HCT116 (cell line): ENCODE results near the gene ERBB4. TPM values are rescaled to one million over a fixed set of nuclear protein-coding genes. Genes with fewer than 3 reads are reported as not detected.

Experiments
- ATAC-seq: fragments of 200-7000 bp; cut with Tn5 transposase; 2 replicates; pipeline ENCODE4 v1.9.1; 2020; ENCODE audit warnings: mild to moderate bottlenecking, moderate library complexity
- BruUV-seq: library from RNA; stranded (reverse); fragments of 400-500 nt; replicated peaks from 2 replicates; lab custom pipeline; 2021; lab: Mats Ljungman, UMichigan
- CTCF ChIA-PET: fragments of 300-600 bp; sonication (Branson Sonifier 250); formaldehyde crosslinking; loops from one replicate; lab custom pipeline; 2021; ENCODE audit warnings: antibody characterized with exemption; lab: Charles Lee
- POLR2A ChIA-PET: fragments of 300-600, 350-600 bp; sonication (Branson Sonifier 250); formaldehyde crosslinking; loops from one replicate; lab custom pipeline; 2021; ENCODE audit warnings: antibody characterized with exemption; lab: Charles Lee
- RAD21 ChIA-PET, 2 experiments: fragments of 300-600 bp; sonication (Branson Sonifier 250); formaldehyde crosslinking; loops; one replicate each; lab custom pipeline; 2023; ENCODE audit warnings: low total read pairs in 2 of 2; ENCODE audit not compliant: uncharacterized antibody in 2 of 2, unreplicated experiment in 2 of 2, low non-redundant PET in 1 of 2; lab: Charles Lee
- DNase-seq: peaks from one replicate; pipeline ENCODE4 v3.0.0-alpha.2; 2010; ENCODE audit warnings: low read depth, low spot score
- H2AFZ ChIP-seq: fragments of 200-600 bp; shearing (Covaris generic), sonication (generic); 2 replicates; pipeline ENCODE4 v1.6.1; 2017; ENCODE audit warnings: low read depth, mixed run types, mixed read lengths, antibody characterized with exemption, low read length; ENCODE audit not compliant: poor library complexity, severe bottlenecking
- H3K27ac ChIP-seq: 2 replicates; pipeline ENCODE4 v1.5.1; 2012; ENCODE audit warnings: low read depth, low read length
- H3K27me3 ChIP-seq: fragments of 200-600 bp; sonication (generic); 2 replicates; pipeline ENCODE4 v1.6.1; 2016; ENCODE audit warnings: mixed run types, low read length, mixed read lengths; ENCODE audit not compliant: insufficient read depth
- H3K36me3 ChIP-seq, 2 experiments: fragments of 200-500 bp in 1 of 2; fragments of 200-600 bp in 1 of 2; sonication (Bioruptor generic) in 1 of 2; sonication (generic) in 1 of 2; 2 replicates each; pipeline versions ENCODE4 v1.5.1 to v1.6.1; 2014 to 2016; ENCODE audit warnings: low read length in 2 of 2, inconsistent platforms in 1 of 2, mixed read lengths in 1 of 2, mixed run types in 1 of 2; ENCODE audit not compliant: insufficient read depth in 2 of 2, control insufficient read depth in 1 of 2
- H3K4me1 ChIP-seq, 2 experiments: fragments of 200-600 bp in 1 of 2; sonication (generic) in 1 of 2; 2 replicates each; pipeline versions ENCODE4 v1.5.1 to v1.6.1; 2012 to 2017; ENCODE audit warnings: low read length in 2 of 2, inconsistent platforms in 1 of 2, mild to moderate bottlenecking in 1 of 2, mixed read lengths in 1 of 2, mixed run types in 1 of 2, moderate library complexity in 1 of 2; ENCODE audit not compliant: insufficient read depth in 2 of 2, control insufficient read depth in 1 of 2
- H3K4me2 ChIP-seq: fragments of 200-600 bp; sonication (generic); 2 replicates; pipeline ENCODE4 v1.6.1; 2017; ENCODE audit warnings: mixed run types, low read length, mixed read lengths
- H3K4me3 ChIP-seq, 2 experiments: fragments of 200-600 bp in 1 of 2; sonication (generic) in 1 of 2; replicated peaks in 1 of 2; 2 replicates each; pipeline ENCODE4 v1.5.1; 2011 to 2016; ENCODE audit warnings: low read length in 2 of 2, control low read depth in 1 of 2, low read depth in 1 of 2, mild to moderate bottlenecking in 1 of 2, mixed read lengths in 1 of 2, mixed run types in 1 of 2
- H3K79me2 ChIP-seq: fragments of 200-600 bp; sonication (generic); 2 replicates; pipeline ENCODE4 v1.6.1; 2017; ENCODE audit warnings: mild to moderate bottlenecking, mixed run types, low read length, moderate library complexity, mixed read lengths; ENCODE audit not compliant: insufficient read depth
- H3K9ac ChIP-seq: fragments of 200-600 bp; sonication (generic); 2 replicates; pipeline ENCODE4 v1.6.1; 2016; ENCODE audit warnings: low read length, mixed read lengths
- H3K9me2 ChIP-seq: fragments of 200-600 bp; sonication (generic), shearing (Covaris generic); 2 replicates; pipeline ENCODE4 v1.6.1; 2017; ENCODE audit warnings: mixed run types, mild to moderate bottlenecking, moderate library complexity; ENCODE audit not compliant: insufficient read depth
- H3K9me3 ChIP-seq, 2 experiments: fragments of 200-500 bp in 1 of 2; fragments of 200-600 bp in 1 of 2; sonication (Bioruptor generic) in 1 of 2; sonication (generic) in 1 of 2; 2 replicates each; pipeline ENCODE4 v1.6.1; 2014 to 2017; ENCODE audit warnings: low read length in 2 of 2, mixed read lengths in 2 of 2, inconsistent platforms in 1 of 2, low read depth in 1 of 2, mild to moderate bottlenecking in 1 of 2, mixed run types in 1 of 2, moderate library complexity in 1 of 2; ENCODE audit not compliant: control insufficient read depth in 1 of 2, insufficient read depth in 1 of 2
- H4K20me1 ChIP-seq: fragments of 200-600 bp; sonication (generic), shearing (Covaris generic); 2 replicates; pipeline ENCODE4 v1.6.1; 2017; ENCODE audit warnings: mixed run types, mild to moderate bottlenecking, moderate library complexity; ENCODE audit not compliant: insufficient read depth
- CBX3 ChIP-seq: IDR thresholded peaks from 2 replicates; pipeline ENCODE4 v1.6.1; 2012; ENCODE audit warnings: low read depth
- EZH2 ChIP-seq: fragments of 200-600 bp; sonication (generic); IDR thresholded peaks from 2 replicates; pipeline ENCODE4 v1.6.1; 2017; ENCODE audit warnings: antibody characterized with exemption, mixed run types
- EZH2phosphoT487 ChIP-seq: fragments of 200-600 bp; IDR thresholded peaks from 2 replicates; pipeline ENCODE4 v1.6.1; 2018; ENCODE audit warnings: antibody characterized with exemption, borderline replicate concordance
- JUND ChIP-seq: IDR thresholded peaks from 2 replicates; pipeline ENCODE4 v1.6.1; 2012
- POLR2A ChIP-seq: IDR thresholded peaks from 2 replicates; pipeline ENCODE4 v1.7.0; 2011; ENCODE audit warnings: borderline replicate concordance; ENCODE audit not compliant: insufficient read depth, insufficient read length; ENCODE audit errors: extremely low read depth
- POLR2AphosphoS5 ChIP-seq: IDR thresholded peaks from 2 replicates; pipeline ENCODE4 v1.6.1; 2011; ENCODE audit warnings: mild to moderate bottlenecking, low read depth, low read length, moderate library complexity
- SIN3A ChIP-seq: IDR thresholded peaks from 2 replicates; pipeline ENCODE4 v1.6.1; 2012; ENCODE audit warnings: low read depth
- SP1 ChIP-seq: IDR thresholded peaks from 2 replicates; pipeline ENCODE4 v1.6.1; 2012; ENCODE audit warnings: low read depth
- TCF7L2 ChIP-seq: IDR thresholded peaks from 2 replicates; pipeline ENCODE4 v1.7.0; 2011; ENCODE audit warnings: borderline replicate concordance, inconsistent platforms; ENCODE audit not compliant: insufficient read depth, insufficient read length; ENCODE audit errors: extremely low read depth
- YY1 ChIP-seq: IDR thresholded peaks from 2 replicates; pipeline ENCODE4 v1.6.1; 2011; ENCODE audit warnings: low read length, low read depth, moderate library complexity, mild to moderate bottlenecking; ENCODE audit not compliant: insufficient replicate concordance; ENCODE audit errors: extremely low read depth
- ZFX ChIP-seq: fragments of 450-650 bp; IDR thresholded peaks from 2 replicates; pipeline ENCODE4 v1.6.1; 2017
- ZNF274 ChIP-seq: fragments of 200-500 bp; sonication (Bioruptor generic); IDR thresholded peaks from 2 replicates; pipeline ENCODE4 v1.6.1; 2014; ENCODE audit warnings: mild to moderate bottlenecking, low read depth, low read length, inconsistent platforms
- intact Hi-C: fragments of 100-400 bp; cut with micrococcal nuclease; formaldehyde crosslinking; loops from 2 replicates; pipeline ENCODE4 v1.10.0; 2022
- total RNA-seq: library from RNA; stranded (reverse); gene quantifications from one replicate; pipeline ENCODE4 v1.2.1, GENCODE V29; 2021; ENCODE audit not compliant: unreplicated experiment
- TF ChIP-seq, protein P1 (sequence below), 3 experiments: fragments of 200-600 bp in 1 of 3; sonication (generic) in 1 of 3; IDR thresholded peaks in 2 of 3; conservative IDR thresholded peaks in 1 of 3; 2 replicates each; pipeline ENCODE4 v1.5.1; 2012 to 2017; ENCODE audit warnings: low read depth in 2 of 3, low read length in 2 of 3, antibody characterized with exemption in 1 of 3, borderline replicate concordance in 1 of 3, control low read depth in 1 of 3, mild to moderate bottlenecking in 1 of 3, mixed read lengths in 1 of 3, mixed run types in 1 of 3, moderate library complexity in 1 of 3; ENCODE audit not compliant: insufficient read depth in 1 of 3
- TF ChIP-seq, protein P2 (sequence below): IDR thresholded peaks from 2 replicates; pipeline ENCODE4 v1.6.1; 2012
- TF ChIP-seq, protein P3 (sequence below): IDR thresholded peaks from 2 replicates; pipeline ENCODE4 v1.6.1; 2012
- TF ChIP-seq, protein P4 (sequence below): IDR thresholded peaks from 2 replicates; pipeline ENCODE4 v1.6.1; 2012; ENCODE audit warnings: low read depth

Gene ERBB4
- total RNA-seq, 1 experiment from 2014 or later = 0.10 TPM

DNA sequence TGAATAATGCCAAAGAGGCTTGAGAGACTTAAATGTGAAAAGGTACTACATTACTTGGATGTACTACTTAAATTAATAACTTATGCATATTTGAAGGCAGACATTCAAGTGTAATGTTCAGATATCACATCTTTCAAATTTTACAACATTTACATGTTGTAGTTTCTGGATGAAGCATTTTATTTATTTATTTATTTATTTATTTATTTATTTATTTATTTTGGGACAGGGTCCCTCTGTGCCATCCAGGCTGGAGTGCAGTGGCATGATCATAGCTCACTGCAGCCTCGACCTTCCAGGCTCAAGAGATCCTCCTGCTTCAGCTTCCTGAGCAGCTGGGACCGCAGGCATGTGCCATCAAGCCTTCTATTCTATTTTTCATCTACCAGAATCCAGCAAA is 596.4 kb downstream of the ERBB4 start:
- BruUV-seq = no TSS peak
- Histone ChIP-seq H3K27me3 (no peaks in the 10 kb centered on the region), H3K9me2 (no peaks in the 10 kb centered on the region), H4K20me1 (no peaks in the 10 kb centered on the region), H3K9ac (no peak overlapping the region), H2AFZ (no peak overlapping the region), H3K36me3 (no peaks in the 10 kb centered on the region), H3K4me2 (no peak overlapping the region), H3K9me3 (no peaks in the 10 kb centered on the region), H3K27ac (no peak overlapping the region), H3K4me3 (no peak overlapping the region), H3K4me1 (no peaks in the 10 kb centered on the region), H3K79me2 (no peaks in the 10 kb centered on the region)
- no peak for TF ChIP-seq SP1
- no peak for TF ChIP-seq ZNF274
- TF ChIP-seq CBX3 = no peak
- TF ChIP-seq, protein P1, sequence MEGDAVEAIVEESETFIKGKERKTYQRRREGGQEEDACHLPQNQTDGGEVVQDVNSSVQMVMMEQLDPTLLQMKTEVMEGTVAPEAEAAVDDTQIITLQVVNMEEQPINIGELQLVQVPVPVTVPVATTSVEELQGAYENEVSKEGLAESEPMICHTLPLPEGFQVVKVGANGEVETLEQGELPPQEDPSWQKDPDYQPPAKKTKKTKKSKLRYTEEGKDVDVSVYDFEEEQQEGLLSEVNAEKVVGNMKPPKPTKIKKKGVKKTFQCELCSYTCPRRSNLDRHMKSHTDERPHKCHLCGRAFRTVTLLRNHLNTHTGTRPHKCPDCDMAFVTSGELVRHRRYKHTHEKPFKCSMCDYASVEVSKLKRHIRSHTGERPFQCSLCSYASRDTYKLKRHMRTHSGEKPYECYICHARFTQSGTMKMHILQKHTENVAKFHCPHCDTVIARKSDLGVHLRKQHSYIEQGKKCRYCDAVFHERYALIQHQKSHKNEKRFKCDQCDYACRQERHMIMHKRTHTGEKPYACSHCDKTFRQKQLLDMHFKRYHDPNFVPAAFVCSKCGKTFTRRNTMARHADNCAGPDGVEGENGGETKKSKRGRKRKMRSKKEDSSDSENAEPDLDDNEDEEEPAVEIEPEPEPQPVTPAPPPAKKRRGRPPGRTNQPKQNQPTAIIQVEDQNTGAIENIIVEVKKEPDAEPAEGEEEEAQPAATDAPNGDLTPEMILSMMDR (IDR thresholded peaks at IDR 0.05 in 2 of 3, conservative IDR thresholded peaks at IDR 0.05 in 1 of 3; ENCODE audit: borderline replicate concordance in 1 of 3, insufficient read depth in 1 of 3, low read depth in 2 of 3, low read length in 2 of 3) = no peak
- TF ChIP-seq EZH2 = no peak
- no peak for TF ChIP-seq TCF7L2
- TF ChIP-seq, protein P2, sequence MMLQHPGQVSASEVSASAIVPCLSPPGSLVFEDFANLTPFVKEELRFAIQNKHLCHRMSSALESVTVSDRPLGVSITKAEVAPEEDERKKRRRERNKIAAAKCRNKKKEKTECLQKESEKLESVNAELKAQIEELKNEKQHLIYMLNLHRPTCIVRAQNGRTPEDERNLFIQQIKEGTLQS = no peak
- TF ChIP-seq, protein P3, sequence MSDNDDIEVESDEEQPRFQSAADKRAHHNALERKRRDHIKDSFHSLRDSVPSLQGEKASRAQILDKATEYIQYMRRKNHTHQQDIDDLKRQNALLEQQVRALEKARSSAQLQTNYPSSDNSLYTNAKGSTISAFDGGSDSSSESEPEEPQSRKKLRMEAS = no peak
- no peak for TF ChIP-seq YY1
- no peak for TF ChIP-seq EZH2phosphoT487
- no peak for TF ChIP-seq POLR2AphosphoS5
- TF ChIP-seq ZFX = no peak
- TF ChIP-seq JUND = no peak
- TF ChIP-seq, protein P4, sequence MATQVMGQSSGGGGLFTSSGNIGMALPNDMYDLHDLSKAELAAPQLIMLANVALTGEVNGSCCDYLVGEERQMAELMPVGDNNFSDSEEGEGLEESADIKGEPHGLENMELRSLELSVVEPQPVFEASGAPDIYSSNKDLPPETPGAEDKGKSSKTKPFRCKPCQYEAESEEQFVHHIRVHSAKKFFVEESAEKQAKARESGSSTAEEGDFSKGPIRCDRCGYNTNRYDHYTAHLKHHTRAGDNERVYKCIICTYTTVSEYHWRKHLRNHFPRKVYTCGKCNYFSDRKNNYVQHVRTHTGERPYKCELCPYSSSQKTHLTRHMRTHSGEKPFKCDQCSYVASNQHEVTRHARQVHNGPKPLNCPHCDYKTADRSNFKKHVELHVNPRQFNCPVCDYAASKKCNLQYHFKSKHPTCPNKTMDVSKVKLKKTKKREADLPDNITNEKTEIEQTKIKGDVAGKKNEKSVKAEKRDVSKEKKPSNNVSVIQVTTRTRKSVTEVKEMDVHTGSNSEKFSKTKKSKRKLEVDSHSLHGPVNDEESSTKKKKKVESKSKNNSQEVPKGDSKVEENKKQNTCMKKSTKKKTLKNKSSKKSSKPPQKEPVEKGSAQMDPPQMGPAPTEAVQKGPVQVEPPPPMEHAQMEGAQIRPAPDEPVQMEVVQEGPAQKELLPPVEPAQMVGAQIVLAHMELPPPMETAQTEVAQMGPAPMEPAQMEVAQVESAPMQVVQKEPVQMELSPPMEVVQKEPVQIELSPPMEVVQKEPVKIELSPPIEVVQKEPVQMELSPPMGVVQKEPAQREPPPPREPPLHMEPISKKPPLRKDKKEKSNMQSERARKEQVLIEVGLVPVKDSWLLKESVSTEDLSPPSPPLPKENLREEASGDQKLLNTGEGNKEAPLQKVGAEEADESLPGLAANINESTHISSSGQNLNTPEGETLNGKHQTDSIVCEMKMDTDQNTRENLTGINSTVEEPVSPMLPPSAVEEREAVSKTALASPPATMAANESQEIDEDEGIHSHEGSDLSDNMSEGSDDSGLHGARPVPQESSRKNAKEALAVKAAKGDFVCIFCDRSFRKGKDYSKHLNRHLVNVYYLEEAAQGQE = no peak
- TF ChIP-seq SIN3A = no peak
- TF ChIP-seq POLR2A = no peak
- intact Hi-C loops = no loop called here
- ChIA-PET CTCF (no interaction called here), POLR2A (no interaction called here), RAD21 (no interaction called here)
- ATAC-seq (no peak), DNase-seq (no peak)
